Medulla oblongata (tissue), 1 donor: ENCODE measurements around the gene IGFBP2.

Experiments
- DNase-seq: peaks from one replicate; pipeline ENCODE4 v3.0.0-alpha.2; 2015; ENCODE audit errors: extremely low spot score

The IGFBP2 gene

GRCh38 chr2:216636551-216637450, 3.6 kb downstream of the IGFBP2 start:
- no peak for DNase-seq

GRCh38 chr2:216637472-216637871, 4.3 kb downstream of the IGFBP2 start:
- DNase-seq, result no peak

- no peak for DNase-seq
Observed at GRCh38 chr2:216643986-216644659, 10.9 kb downstream of the IGFBP2 start.

- no peak for DNase-seq
Observed at GRCh38 chr2:216644842-216645635, 11.8 kb downstream of the IGFBP2 start.

GRCh38 chr2:216645636-216645950, 12.4 kb downstream of the IGFBP2 start:
- no peak for DNase-seq

- DNase-seq, result no peak
Observed at GRCh38 chr2:216646116-216646515, 12.9 kb downstream of the IGFBP2 start.

GRCh38 chr2:216648105-216648504, 14.9 kb downstream of the IGFBP2 start:
- no peak for DNase-seq

GRCh38 chr2:216649574-216649973, 16.4 kb downstream of the IGFBP2 start:
- no peak for DNase-seq

- no peak for DNase-seq
Observed at GRCh38 chr2:216650626-216651257, 17.5 kb downstream of the IGFBP2 start.

GRCh38 chr2:216651351-216651881, 18.2 kb downstream of the IGFBP2 start:
- DNase-seq, result no peak

- DNase-seq, result no peak
Observed at GRCh38 chr2:216652566-216652965, 19.3 kb downstream of the IGFBP2 start.

- no peak for DNase-seq
Observed at GRCh38 chr2:216653093-216653799, 20.0 kb downstream of the IGFBP2 start.

GRCh38 chr2:216653931-216654365, 20.7 kb downstream of the IGFBP2 start:
- DNase-seq, result no peak

- no peak for DNase-seq
Observed at GRCh38 chr2:216654528-216655052, 21.4 kb downstream of the IGFBP2 start.

GRCh38 chr2:216657086-216657855, 24.1 kb downstream of the IGFBP2 start:
- no peak for DNase-seq

GRCh38 chr2:216657980-216658379, 24.8 kb downstream of the IGFBP2 start:
- no peak for DNase-seq

- DNase-seq, result no peak
Observed at GRCh38 chr2:216658757-216659156, 25.5 kb downstream of the IGFBP2 start.

- no peak for DNase-seq
Observed at GRCh38 chr2:216659276-216659675, 26.1 kb downstream of the IGFBP2 start.

- no peak for DNase-seq
Observed at GRCh38 chr2:216660496-216660895, 27.3 kb downstream of the IGFBP2 start.

GRCh38 chr2:216661051-216661450, 27.8 kb downstream of the IGFBP2 start:
- no peak for DNase-seq
